Uterus (tissue), 2 donors: ENCODE data around the gene CSNK1G2.

Source experiments
- CTCF ChIP-seq, 4 experiments: fragments of 200-600 bp in 2 of 4; fragments of 450-650 bp in 2 of 4; sonication (generic) in 2 of 4; IDR thresholded peaks; one replicate each; pipeline ENCODE4 v1.5.1; 2016 to 2019; ENCODE audit warnings: antibody characterized with exemption in 4 of 4, mild to moderate bottlenecking in 2 of 4, moderate library complexity in 1 of 4
- POLR2A ChIP-seq, 2 donors: fragments of 450-650 bp; IDR thresholded peaks; one replicate each; pipeline ENCODE4 v1.6.1; 2016; ENCODE audit warnings: antibody characterized with exemption in 2 of 2, mild to moderate bottlenecking in 1 of 2, moderate library complexity in 1 of 2

- TF ChIP-seq CTCF (IDR thresholded peaks at IDR 0.05) = no peak
- no peak for TF ChIP-seq POLR2A (IDR thresholded peaks at IDR 0.05)
These were observed 74.6 kb downstream of the CSNK1G2 start, which contains the start of gene BTBD2 for GRCh38 chr19:2015608-2015950.
